GM19328 (cell line): ENCODE data around the gene PMP22.

Experiments used
- ATAC-seq: cut with Tn5 transposase; IDR thresholded peaks from one replicate; pipeline ENCODE4 v1.9.1; 2021; ENCODE audit warnings: mild to moderate bottlenecking, moderate library complexity; ENCODE audit not compliant: unreplicated experiment

PMP22 gene

DNA sequence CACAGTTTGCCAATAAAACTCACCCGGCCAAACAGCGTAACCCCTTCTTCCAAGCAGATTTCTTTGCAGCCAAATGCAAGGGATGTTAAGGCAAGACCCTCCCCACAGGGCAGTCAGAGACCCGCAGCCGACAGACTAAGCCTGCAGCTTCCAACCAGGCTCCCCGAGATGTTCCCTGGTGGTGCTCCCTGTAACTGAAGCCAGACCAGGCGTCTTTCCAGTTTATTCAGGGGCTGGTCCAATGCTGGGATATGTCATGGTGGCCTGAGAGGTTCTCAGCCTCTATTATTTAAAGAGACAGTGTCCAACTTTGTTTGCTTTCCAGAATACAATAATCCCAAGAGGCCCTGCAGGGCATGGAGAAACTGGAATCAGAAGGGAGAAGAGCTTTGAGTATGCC lies at the start of gene PMP22:
PMP22 (minus strand) TSS at position 196 of the 400 bp plus-strand sequence. CDS start 4,599 bp downstream, outside the sequence.
- no peak for ATAC-seq

DNA sequence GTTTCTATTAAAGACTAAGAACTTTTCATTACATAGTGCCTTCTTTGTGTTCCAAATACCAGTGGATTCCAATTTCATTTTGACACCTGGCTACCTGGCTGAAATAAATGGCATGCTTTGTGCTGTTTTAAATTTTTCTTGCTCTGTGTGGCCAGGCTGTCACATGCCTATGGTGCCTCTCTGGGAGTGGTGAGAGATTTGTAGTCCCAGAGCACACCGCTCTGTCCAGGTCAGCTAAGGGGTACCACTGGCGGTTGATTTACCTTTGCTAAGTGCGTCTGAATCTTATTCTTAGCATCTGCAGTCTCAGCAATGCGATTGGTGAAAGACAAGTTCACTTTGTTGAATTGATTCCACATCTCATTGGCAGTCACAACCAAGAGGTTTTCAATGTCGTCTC lies 46.9 kb upstream of the PMP22 start:
- no peak for ATAC-seq

DNA sequence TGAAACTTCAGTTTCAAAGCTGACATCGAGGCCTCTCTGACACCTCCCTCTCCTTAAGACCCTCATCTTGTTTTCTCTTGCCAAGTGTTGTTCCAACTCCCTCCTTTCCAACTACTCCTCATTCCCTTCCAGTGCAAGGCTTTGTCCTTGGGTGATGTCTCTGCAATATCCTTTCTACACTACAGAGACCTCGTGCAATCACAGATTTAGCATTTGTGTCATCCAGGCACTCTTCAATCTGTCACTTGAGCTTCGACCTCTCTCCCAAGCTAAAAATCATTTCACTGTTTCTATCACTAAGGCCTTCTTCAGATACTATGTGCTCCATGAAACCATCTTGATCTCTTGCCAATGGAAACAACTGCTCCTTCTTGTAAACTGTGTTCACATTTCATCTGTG lies 44.7 kb upstream of the PMP22 start:
- ATAC-seq, result no peak

DNA sequence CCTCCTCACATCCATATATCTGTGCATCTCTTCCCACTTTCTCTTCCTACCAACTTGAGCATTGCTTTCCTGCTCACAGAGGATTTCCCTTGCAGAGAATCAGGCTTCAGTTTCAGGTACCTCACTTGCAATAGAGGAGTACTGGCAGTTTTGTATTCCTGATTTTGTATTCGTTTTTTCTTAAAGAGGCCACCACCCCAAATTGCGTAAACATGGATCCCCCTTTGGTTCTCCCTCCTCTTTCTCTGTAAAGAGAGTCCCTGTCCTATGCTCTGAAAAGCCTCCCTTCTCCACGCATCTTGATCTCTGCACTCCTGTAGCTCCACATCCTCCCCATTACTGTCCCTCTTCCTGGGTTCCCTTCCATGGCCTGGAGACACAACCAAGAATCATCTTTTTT lies 44.1 kb upstream of the PMP22 start:
- ATAC-seq, result no peak

DNA sequence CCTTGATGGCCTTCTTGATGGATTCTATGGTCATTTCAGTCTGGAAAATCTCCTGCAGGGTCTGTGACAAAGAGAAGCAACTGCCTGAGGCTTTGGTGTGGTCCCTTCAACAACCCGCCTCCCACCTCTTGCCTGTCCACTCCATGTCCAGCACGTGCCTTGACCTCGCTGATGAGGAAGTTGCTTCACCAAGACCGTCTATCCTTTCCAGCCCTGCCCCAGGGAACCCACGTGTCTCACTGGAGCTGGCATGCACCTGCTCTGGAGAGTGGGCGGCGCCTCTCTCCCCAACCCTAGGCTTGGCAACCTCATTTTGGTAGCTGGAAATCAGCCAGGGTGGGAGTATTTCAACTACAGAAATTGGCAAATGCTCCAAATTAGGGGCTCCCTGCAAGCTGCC lies 43.6 kb upstream of the PMP22 start:
- ATAC-seq, result no peak

- no peak for ATAC-seq
These were observed 42.6 kb upstream of the PMP22 start for GRCh38 chr17:15307710-15308111.

- ATAC-seq, result no peak
These were observed 38.7 kb upstream of the PMP22 start for GRCh38 chr17:15303851-15304250.

DNA sequence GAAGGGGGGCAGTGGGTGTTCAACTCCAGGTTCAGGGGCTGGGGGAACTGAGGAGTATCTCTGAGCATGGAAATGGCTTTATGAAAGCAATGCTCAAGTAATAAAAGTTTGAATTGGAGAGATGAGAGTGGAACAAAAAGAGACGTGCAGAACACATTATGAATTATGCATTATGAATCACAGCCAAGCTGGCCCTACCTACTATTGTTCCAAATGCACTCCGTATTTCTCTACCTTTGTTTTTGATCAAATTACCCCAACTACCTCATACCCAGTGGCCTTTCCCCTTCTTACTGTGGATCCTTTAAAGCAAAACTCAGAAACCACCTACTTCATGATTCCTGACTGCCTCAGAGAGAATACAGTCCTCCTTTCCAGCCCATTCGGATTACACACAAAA lies 38.1 kb upstream of the PMP22 start:
- no peak for ATAC-seq

GRCh38 chr17:15301845-15302244 lies 36.7 kb upstream of the PMP22 start:
- no peak for ATAC-seq

DNA sequence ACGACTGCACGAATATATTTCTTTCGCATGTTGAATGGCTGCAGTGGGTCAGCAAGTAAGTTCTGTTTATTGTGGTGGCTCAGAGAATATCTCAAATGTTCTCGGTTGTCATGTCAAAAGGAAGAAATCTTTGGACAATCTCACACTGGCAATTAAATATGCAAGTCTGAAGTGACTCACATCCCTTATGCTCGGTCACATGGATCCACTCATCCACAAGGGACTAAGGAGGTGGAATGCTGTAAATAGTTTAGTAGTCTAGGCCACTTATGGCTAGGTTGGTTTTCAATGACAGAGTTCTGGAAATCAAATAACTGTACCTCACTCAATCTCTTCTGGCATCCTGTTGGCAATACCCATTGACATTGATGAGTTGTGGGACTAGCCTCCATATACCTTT lies 33.0 kb upstream of the PMP22 start:
- ATAC-seq, result no peak

- no peak for ATAC-seq
These were observed 28.4 kb upstream of the PMP22 start for GRCh38 chr17:15293558-15293957.

DNA sequence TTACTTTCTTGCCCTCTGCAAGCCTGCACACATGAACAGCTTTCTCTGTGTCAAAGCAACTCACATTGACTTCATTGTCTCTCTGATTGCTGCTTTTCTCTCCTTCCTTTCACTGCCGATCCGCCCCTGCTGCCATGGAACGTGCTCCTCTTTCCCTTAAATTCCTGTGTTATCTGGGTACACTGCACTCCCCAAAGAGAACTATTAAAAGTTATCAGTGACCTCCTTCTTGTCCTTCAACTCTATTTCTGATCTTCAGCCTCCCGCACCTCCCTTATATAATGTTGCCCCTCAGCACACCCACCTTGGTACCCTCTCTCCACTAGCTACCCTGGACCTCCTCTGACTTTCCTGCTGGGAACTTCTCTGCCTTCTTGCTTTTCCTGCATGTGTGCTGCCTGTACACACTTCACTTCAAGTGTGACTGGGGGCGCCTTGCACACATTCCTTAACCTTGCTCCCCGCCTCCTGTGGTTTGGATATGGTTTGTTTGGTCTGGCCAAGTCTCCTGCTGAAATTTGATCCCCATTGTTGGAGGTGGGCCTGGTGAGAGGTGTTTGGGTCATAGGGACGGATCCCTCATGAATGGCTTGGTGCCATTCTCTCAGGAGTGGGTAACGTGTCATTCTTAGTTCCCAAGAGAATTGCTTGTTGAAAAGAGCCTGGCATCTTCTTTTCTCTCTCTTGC lies 26.7 kb upstream of the PMP22 start:
- ATAC-seq, result no peak

DNA sequence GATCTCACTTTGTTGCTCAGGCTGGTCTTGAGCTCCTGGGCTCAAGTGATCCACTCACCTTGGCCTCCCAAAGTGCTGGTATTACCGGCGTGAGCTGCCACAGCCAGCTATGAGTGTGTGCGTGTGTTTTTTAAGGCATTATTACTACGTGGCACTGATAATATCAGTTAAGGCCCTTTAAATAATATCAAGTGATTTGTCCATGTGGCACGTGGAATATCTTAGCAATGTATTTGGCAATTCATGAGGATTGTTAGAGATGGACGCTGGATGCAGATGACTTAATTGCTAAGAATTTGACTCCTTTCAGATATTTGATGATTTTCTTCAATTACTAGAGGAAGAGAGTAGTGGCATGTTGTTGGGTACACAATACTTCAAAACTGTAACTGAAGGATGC lies 25.5 kb upstream of the PMP22 start:
- no peak for ATAC-seq

DNA sequence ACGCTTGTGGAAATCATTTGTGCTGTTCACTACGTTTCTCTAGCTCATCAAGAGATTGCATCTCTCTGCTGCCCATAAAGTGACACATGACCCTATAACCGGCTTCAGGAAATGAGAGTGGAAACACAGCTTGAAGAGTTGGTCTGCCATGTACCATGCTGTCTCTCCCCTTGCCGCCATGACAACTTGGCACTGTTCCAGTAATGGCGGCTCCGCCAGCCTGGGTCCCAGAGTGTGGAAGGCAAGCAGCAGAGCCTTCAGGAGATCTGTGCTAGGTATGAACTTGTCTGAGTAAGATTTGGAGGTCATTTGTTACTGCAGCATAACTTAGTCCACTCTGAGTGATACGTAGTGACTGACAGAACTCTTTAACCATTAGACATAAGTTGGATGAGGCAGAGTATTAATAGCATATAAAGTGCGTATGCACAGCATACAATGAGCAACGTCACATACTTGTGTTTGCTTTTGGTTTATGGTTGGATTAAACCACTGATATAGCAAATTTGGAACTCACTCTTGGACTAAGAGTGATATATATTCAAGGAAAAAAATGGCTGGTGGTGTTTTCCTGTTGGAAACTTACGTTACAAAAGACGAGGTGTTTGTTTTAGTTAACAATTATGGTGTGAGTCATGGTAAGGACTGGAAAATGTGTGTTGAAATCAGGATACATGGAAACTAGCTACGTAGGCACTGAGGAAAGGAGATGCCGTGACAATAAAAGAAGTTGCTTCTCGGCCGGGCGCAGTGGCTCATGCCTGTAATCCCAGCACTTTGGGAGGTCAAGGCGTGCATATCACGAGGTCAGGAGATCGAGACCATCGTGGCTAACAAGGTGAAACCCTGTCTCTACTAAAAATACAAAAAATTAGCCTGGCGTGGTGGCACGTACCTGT lies 24.4 kb upstream of the PMP22 start:
- no peak for ATAC-seq

DNA sequence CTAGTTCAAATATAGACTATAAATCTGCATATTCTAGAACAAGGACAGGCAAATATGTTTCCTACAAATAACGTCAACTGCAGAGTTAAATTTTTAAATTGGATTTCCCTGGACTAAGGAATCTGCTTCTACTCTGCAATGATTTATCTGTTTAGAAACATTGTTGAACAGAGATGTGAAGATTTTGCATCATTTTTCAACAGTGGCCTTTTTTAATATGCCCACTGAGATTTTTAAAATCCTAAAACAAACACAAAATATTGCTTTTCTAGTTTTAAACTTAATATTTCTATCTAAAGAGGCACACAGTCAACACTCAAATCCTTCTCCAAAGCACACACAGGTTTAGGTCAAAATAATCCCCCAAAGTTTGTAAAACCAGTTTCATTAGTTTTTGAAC lies 23.7 kb upstream of the PMP22 start:
- ATAC-seq, result no peak

GRCh38 chr17:15287538-15288267 lies 22.6 kb upstream of the PMP22 start:
- ATAC-seq, result no peak

DNA sequence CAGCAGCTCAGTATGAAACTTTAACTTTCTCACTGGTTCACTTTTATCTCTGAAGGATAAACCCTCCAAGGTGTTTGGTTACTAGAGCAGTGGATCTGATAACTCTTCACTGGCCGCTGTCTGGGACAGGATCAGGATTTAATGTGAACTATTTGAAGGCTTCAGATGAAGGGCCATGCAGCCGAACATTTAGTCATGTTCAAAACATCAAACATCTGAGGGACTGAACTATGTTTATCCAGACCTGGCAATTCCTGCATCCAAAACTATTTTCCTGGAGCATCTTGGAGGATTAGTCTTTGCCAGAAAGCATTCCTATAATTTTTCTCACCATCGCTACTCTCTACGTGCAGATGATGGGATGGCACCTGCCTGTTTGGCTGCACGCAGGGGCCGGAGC lies 20.3 kb upstream of the PMP22 start:
- no peak for ATAC-seq

DNA sequence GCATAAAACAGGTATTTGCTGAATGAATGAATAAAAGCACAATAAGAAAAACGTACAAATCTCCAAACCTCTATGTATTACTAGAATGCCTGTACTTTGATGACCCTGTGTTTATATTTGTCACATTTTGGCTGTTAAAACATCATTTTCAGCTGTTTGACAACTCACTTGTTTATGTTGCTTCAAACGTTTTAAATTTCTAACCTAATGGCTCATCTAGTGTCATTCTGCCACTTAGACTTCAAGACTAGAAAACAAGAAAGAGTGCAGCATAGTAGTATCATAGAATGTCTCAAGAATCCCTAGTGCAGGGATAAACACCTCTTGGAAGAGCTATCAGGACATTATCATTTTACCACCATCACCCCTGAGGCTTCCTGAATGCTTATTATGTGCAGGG lies 19.4 kb upstream of the PMP22 start:
- ATAC-seq, result no peak

DNA sequence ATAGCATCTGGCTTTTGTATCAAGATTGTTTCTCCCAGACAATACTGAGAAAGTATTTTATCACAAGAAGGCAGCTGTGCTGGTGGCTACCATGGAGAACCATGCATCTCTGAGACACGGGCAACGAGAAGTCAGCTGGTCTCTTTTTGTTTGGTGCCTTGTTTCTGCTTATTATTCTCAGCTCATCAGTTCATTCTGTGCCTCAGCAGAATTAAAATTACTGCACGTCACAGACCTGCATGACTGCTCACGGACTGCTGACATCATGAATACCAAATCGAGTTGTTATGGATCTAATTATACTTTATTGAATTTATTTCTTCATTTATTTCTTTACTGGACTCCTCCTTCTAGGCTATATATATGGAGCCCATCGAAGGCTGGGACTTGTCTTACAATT lies 19.0 kb upstream of the PMP22 start:
- ATAC-seq, result no peak

GRCh38 chr17:15281909-15282308 lies 16.8 kb upstream of the PMP22 start:
- ATAC-seq, result no peak

DNA sequence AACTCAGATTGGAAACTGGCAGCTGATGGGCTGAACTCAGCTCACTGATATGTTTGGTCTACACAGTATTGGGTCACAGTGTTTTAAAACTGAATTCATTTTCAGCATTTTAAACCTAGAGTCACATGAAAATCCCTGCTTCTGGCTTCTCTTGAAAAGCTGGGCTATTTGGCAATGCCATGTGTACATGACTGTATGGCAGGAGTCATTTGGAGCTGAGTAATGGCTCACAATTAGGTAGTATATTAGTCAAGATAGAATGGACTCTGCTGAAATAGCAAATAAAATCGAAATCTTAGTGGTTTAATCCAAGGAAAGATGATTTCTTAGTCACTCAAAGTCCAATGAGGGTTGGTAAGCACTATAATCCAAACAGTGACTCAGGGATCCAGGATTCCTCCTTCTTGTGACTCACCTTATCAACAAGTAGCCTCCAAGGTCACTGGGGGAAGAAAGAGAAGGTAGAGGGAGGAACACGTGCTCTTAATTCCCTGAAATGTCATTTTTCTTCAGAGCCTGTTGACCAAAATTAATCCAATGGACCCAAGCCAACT lies 13.9 kb upstream of the PMP22 start:
- ATAC-seq, result no peak
